Liver (tissue), 3 donors: ENCODE measurements around the gene EOMES.

Source experiments
- CTCF ChIP-seq: fragments of 150-350 bp; IDR thresholded peaks from 2 replicates; pipeline ENCODE4 v1.5.1; 2017; ENCODE audit warnings: improper control_type of control experiment, low read depth, low read length; ENCODE audit not compliant: missing input control
- FOXA1 ChIP-seq: IDR thresholded peaks from 2 replicates; pipeline ENCODE4 v1.6.1; 2016; ENCODE audit warnings: antibody characterized with exemption
- RAD21 ChIP-seq, 2 donors: IDR thresholded peaks; 2 replicates each; pipeline ENCODE4 v1.6.1; 2016; ENCODE audit warnings: antibody characterized with exemption in 2 of 2, mild to moderate bottlenecking in 2 of 2
- donor health status: healthy.
- donor health status: healthy.

- TF ChIP-seq CTCF (no peak), FOXA1 (no peak), RAD21 (IDR thresholded peaks at IDR 0.05) (no peak)
Measured at GRCh38 chr3:27718459-27718858, 3.7 kb downstream of the EOMES start.
